ENCODE measurements around the gene PIK3R5.
"Not testable (repeated sequence)": the region's sequence is repeated elsewhere in the genome, so short reads cannot be mapped to it uniquely, and the experiment has no call there.

PIK3R5 gene

GRCh38 chr17:8965394-8966168 lies at the start of gene PIK3R5:
TSS of gene PIK3R5 (minus strand) at chr17:8965707. CDS start at chr17:8911494, 54,213 bp downstream.
- no peak for DNase-seq (ENCODE audit: low read depth)

- DNase-seq (ENCODE audit: low read depth): no peak
Measured at GRCh38 chr17:9011001-9011400, 45.5 kb upstream of the PIK3R5 start.

GRCh38 chr17:9009737-9010136 lies 44.2 kb upstream of the PIK3R5 start:
- no peak for DNase-seq (ENCODE audit: low read depth)

- no peak for DNase-seq (ENCODE audit: low read depth)
Measured at GRCh38 chr17:9009096-9009495, 43.6 kb upstream of the PIK3R5 start.

- DNase-seq (ENCODE audit: low read depth): no peak
Measured at GRCh38 chr17:9007052-9007714, 41.7 kb upstream of the PIK3R5 start.

GRCh38 chr17:9006175-9006767 lies 40.8 kb upstream of the PIK3R5 start:
- no peak for DNase-seq (ENCODE audit: low read depth)

- DNase-seq (ENCODE audit: low read depth): no peak
Measured at GRCh38 chr17:9004961-9005285, 39.4 kb upstream of the PIK3R5 start.

GRCh38 chr17:9004132-9004960 lies 38.8 kb upstream of the PIK3R5 start:
- DNase-seq (ENCODE audit: low read depth): no peak

GRCh38 chr17:9003355-9004131 lies 38.0 kb upstream of the PIK3R5 start:
- DNase-seq (ENCODE audit: low read depth): no peak

GRCh38 chr17:9002606-9003354 lies 37.3 kb upstream of the PIK3R5 start:
- DNase-seq (ENCODE audit: low read depth): no peak

GRCh38 chr17:9002227-9002605 lies 36.7 kb upstream of the PIK3R5 start:
- no peak for DNase-seq (ENCODE audit: low read depth)

GRCh38 chr17:9001559-9001958 lies 36.1 kb upstream of the PIK3R5 start:
- DNase-seq (ENCODE audit: low read depth): no peak

- DNase-seq (ENCODE audit: low read depth): no peak
Measured at GRCh38 chr17:8997994-8998628, 32.6 kb upstream of the PIK3R5 start.

- no peak for DNase-seq (ENCODE audit: low read depth)
Measured at GRCh38 chr17:8995711-8996110, 30.2 kb upstream of the PIK3R5 start.

- no peak for DNase-seq (ENCODE audit: low read depth)
Measured at GRCh38 chr17:8994319-8994718, 28.8 kb upstream of the PIK3R5 start.

GRCh38 chr17:8991514-8992285 lies 26.2 kb upstream of the PIK3R5 start:
- DNase-seq (ENCODE audit: low read depth): peak; percentile 10

GRCh38 chr17:8988263-8988935 lies 22.9 kb upstream of the PIK3R5 start:
- not testable (repeated sequence) for DNase-seq (ENCODE audit: low read depth)

GRCh38 chr17:8986295-8986694 lies 20.8 kb upstream of the PIK3R5 start:
- DNase-seq (ENCODE audit: low read depth): no peak

GRCh38 chr17:8985054-8985701 lies 19.7 kb upstream of the PIK3R5 start:
- no peak for DNase-seq (ENCODE audit: low read depth)

Measured in non-pigmented ciliary epithelial cell (primary cell).